ENCODE measurements around the gene LSM4.
A peak's percentile ranks its signal among the peaks of the same experiment; 100 is the strongest.

LSM4 gene

GRCh38 chr19:18291590-18292461 lies 31.1 kb downstream of the LSM4 start:
- peak; percentile 92 for DNase-seq

- DNase-seq = peak; percentile 71
Observed at GRCh38 chr19:18291019-18291524, 31.8 kb downstream of the LSM4 start.

GRCh38 chr19:18290302-18291018 lies 32.4 kb downstream of the LSM4 start:
- peak; percentile 94 for DNase-seq

- no peak for DNase-seq
Observed at GRCh38 chr19:18289471-18290301, 33.2 kb downstream of the LSM4 start.

- DNase-seq = no peak
Observed at GRCh38 chr19:18287836-18288772, 34.8 kb downstream of the LSM4 start.

GRCh38 chr19:18286973-18287635 lies 35.8 kb downstream of the LSM4 start:
- no peak for DNase-seq

GRCh38 chr19:18284712-18285360 lies 38.0 kb downstream of the LSM4 start:
- DNase-seq = peak; percentile 81

- no peak for DNase-seq
Observed at GRCh38 chr19:18283338-18283737, 39.5 kb downstream of the LSM4 start.

- DNase-seq = no peak
Observed at GRCh38 chr19:18282788-18283141, 40.1 kb downstream of the LSM4 start.

- DNase-seq = peak; percentile 75
Observed at GRCh38 chr19:18282021-18282787, 40.7 kb downstream of the LSM4 start.

- peak; percentile 99 for DNase-seq
Observed at GRCh38 chr19:18281082-18282020, 41.5 kb downstream of the LSM4 start, which contains the start of gene JUND. TSS of gene JUND (minus strand) at chr19:18281622. CDS start at chr19:18281484, 138 bp downstream.

GRCh38 chr19:18280247-18281081 lies 42.4 kb downstream of the LSM4 start:
- peak; percentile 93 for DNase-seq

GRCh38 chr19:18279516-18280246 lies 43.2 kb downstream of the LSM4 start:
- DNase-seq = peak; percentile 96

GRCh38 chr19:18279266-18279515 lies 43.7 kb downstream of the LSM4 start:
- no peak for DNase-seq

- DNase-seq = peak; percentile 83
Observed at GRCh38 chr19:18278521-18279265, 44.2 kb downstream of the LSM4 start.

- no peak for DNase-seq
Observed at GRCh38 chr19:18274781-18275356, 48.0 kb downstream of the LSM4 start.
